HCT116 (cell line): ENCODE results near the gene CNTROB.

ENCODE experiments used
- CBX3 ChIP-seq: IDR thresholded peaks from 2 replicates; pipeline ENCODE4 v1.6.1; 2012; ENCODE audit warnings: low read depth
- CTCF ChIP-seq, 3 experiments: fragments of 200-600 bp in 1 of 3; sonication (generic) in 1 of 3; IDR thresholded peaks in 2 of 3; conservative IDR thresholded peaks in 1 of 3; 2 replicates each; pipeline ENCODE4 v1.5.1; 2012 to 2017; ENCODE audit warnings: low read depth in 2 of 3, low read length in 2 of 3, antibody characterized with exemption in 1 of 3, borderline replicate concordance in 1 of 3, control low read depth in 1 of 3, mild to moderate bottlenecking in 1 of 3, mixed read lengths in 1 of 3, mixed run types in 1 of 3, moderate library complexity in 1 of 3; ENCODE audit not compliant: insufficient read depth in 1 of 3
- POLR2A ChIP-seq: IDR thresholded peaks from 2 replicates; pipeline ENCODE4 v1.7.0; 2011; ENCODE audit warnings: borderline replicate concordance; ENCODE audit not compliant: insufficient read depth, insufficient read length; ENCODE audit errors: extremely low read depth
- RAD21 ChIP-seq: IDR thresholded peaks from 2 replicates; pipeline ENCODE4 v1.6.1; 2012; ENCODE audit warnings: low read depth, mild to moderate bottlenecking
- SP1 ChIP-seq: IDR thresholded peaks from 2 replicates; pipeline ENCODE4 v1.6.1; 2012; ENCODE audit warnings: low read depth
- SRF ChIP-seq: IDR thresholded peaks from 2 replicates; pipeline ENCODE4 v1.6.1; 2012; ENCODE audit warnings: low read depth
- TCF7L2 ChIP-seq: IDR thresholded peaks from 2 replicates; pipeline ENCODE4 v1.7.0; 2011; ENCODE audit warnings: borderline replicate concordance, inconsistent platforms; ENCODE audit not compliant: insufficient read depth, insufficient read length; ENCODE audit errors: extremely low read depth
- TF ChIP-seq, protein P1 (sequence below): IDR thresholded peaks from 2 replicates; pipeline ENCODE4 v1.6.1; 2012; ENCODE audit warnings: low read depth

DNA sequence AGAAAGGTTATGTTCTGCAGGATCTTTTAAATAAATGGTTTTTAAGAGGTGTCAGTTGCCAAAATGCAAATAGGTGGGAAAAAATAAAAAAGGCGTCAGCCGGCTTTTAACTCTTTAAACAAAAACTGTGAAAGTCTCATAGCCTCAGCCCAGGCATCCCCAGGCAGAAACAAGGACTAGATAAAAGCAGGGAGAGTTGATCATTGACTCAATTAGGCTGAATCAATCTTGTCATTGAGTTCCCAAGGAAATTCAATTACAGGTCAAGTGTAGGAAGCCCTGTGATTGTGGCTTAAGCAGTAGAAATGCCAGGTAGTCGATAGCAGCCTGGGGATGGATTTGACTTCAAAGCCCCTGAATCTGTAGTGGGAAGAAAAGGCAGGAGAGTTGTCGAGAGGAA, 39.6 kb downstream of the CNTROB start:
- TF ChIP-seq POLR2A, result no peak
- TF ChIP-seq TCF7L2, result no peak
- no peak for TF ChIP-seq CTCF (IDR thresholded peaks at IDR 0.05 in 2 of 3, conservative IDR thresholded peaks at IDR 0.05 in 1 of 3; ENCODE audit: borderline replicate concordance in 1 of 3, insufficient read depth in 1 of 3, low read depth in 2 of 3, low read length in 2 of 3)
- no peak for TF ChIP-seq CBX3
- no peak for TF ChIP-seq SRF
- TF ChIP-seq SP1, result no peak
- TF ChIP-seq, protein P1, sequence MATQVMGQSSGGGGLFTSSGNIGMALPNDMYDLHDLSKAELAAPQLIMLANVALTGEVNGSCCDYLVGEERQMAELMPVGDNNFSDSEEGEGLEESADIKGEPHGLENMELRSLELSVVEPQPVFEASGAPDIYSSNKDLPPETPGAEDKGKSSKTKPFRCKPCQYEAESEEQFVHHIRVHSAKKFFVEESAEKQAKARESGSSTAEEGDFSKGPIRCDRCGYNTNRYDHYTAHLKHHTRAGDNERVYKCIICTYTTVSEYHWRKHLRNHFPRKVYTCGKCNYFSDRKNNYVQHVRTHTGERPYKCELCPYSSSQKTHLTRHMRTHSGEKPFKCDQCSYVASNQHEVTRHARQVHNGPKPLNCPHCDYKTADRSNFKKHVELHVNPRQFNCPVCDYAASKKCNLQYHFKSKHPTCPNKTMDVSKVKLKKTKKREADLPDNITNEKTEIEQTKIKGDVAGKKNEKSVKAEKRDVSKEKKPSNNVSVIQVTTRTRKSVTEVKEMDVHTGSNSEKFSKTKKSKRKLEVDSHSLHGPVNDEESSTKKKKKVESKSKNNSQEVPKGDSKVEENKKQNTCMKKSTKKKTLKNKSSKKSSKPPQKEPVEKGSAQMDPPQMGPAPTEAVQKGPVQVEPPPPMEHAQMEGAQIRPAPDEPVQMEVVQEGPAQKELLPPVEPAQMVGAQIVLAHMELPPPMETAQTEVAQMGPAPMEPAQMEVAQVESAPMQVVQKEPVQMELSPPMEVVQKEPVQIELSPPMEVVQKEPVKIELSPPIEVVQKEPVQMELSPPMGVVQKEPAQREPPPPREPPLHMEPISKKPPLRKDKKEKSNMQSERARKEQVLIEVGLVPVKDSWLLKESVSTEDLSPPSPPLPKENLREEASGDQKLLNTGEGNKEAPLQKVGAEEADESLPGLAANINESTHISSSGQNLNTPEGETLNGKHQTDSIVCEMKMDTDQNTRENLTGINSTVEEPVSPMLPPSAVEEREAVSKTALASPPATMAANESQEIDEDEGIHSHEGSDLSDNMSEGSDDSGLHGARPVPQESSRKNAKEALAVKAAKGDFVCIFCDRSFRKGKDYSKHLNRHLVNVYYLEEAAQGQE, result no peak
- no peak for TF ChIP-seq RAD21
